ENCODE results near the gene SORBS2. TPM values are rescaled to one million over a fixed set of nuclear protein-coding genes. Genes with fewer than 3 reads are reported as not detected.

SORBS2 gene
- total and polyA plus RNA-seq, 2 donors (not counting 3 experiments of a cell fraction or from before 2014, with no cell fraction given), result 69.8 to 82.5 TPM

- Histone ChIP-seq H3K9me1 (replicated peaks; ENCODE audit: control insufficient read depth, extremely low read depth, insufficient read depth, low read length) (no peaks in the 10 kb centered on the region), H3K27ac (ENCODE audit: insufficient read depth, low read depth, low read length) (no peak overlapping the region), H3K4me1 (ENCODE audit: control insufficient read depth, extremely low read depth, insufficient read depth, low read length) (peaks cover 15% of the 10 kb centered on the region), H3K79me2 (ENCODE audit: control insufficient read depth, insufficient read depth, low read length) (no peaks in the 10 kb centered on the region), H3K4me3 (replicated peaks in 1 of 3; ENCODE audit: insufficient read depth in 1 of 3, low read depth in 1 of 3, low read length in 3 of 3) (no peak overlapping the region), H3K9ac (replicated peaks; ENCODE audit: extremely low read depth, insufficient read depth, low read length) (no peak overlapping the region), H3K9me3 (replicated peaks; ENCODE audit: control insufficient read depth, insufficient read depth, low read length) (no peaks in the 10 kb centered on the region), H4K20me1 (replicated peaks; ENCODE audit: control insufficient read depth, extremely low read depth, insufficient read depth, low read length) (no peaks in the 10 kb centered on the region), H3K36me3 (ENCODE audit: control insufficient read depth in 2 of 2, extremely low read depth in 1 of 2, insufficient read depth in 2 of 2, low read length in 2 of 2) (no peaks in the 10 kb centered on the region), H3K27me3 (ENCODE audit: control insufficient read depth in 2 of 2, insufficient read depth in 2 of 2, low read length in 2 of 2) (no peaks in the 10 kb centered on the region), H2AFZ (ENCODE audit: low read depth, low read length) (no peak overlapping the region), H3K4me2 (ENCODE audit: insufficient read depth, low read length) (no peak overlapping the region)
- FAIRE-seq (no peak), DNase-seq (ENCODE audit: low read depth, low spot score) (no peak)
- ChIA-PET POLR2A (no interaction called here), CTCF (no interaction called here)
- TF ChIP-seq POLR2AphosphoS5 (IDR thresholded peaks at IDR 0.05; ENCODE audit: insufficient read depth, low read depth, low read length), result no peak
- TF ChIP-seq JUN (IDR thresholded peaks at IDR 0.05; ENCODE audit: borderline replicate concordance, insufficient read depth, insufficient read length, low read depth), result no peak
- TF ChIP-seq, protein P1, sequence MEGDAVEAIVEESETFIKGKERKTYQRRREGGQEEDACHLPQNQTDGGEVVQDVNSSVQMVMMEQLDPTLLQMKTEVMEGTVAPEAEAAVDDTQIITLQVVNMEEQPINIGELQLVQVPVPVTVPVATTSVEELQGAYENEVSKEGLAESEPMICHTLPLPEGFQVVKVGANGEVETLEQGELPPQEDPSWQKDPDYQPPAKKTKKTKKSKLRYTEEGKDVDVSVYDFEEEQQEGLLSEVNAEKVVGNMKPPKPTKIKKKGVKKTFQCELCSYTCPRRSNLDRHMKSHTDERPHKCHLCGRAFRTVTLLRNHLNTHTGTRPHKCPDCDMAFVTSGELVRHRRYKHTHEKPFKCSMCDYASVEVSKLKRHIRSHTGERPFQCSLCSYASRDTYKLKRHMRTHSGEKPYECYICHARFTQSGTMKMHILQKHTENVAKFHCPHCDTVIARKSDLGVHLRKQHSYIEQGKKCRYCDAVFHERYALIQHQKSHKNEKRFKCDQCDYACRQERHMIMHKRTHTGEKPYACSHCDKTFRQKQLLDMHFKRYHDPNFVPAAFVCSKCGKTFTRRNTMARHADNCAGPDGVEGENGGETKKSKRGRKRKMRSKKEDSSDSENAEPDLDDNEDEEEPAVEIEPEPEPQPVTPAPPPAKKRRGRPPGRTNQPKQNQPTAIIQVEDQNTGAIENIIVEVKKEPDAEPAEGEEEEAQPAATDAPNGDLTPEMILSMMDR (IDR thresholded peaks at IDR 0.05; ENCODE audit: extremely low read depth in 1 of 2, insufficient read depth in 1 of 2, low read depth in 1 of 2, low read length in 2 of 2), result no peak
- no peak for TF ChIP-seq EZH2 (IDR thresholded peaks at IDR 0.05; ENCODE audit: borderline replicate concordance, low read depth, low read length, severe bottlenecking)
- TF ChIP-seq POLR2A (IDR thresholded peaks at IDR 0.05; ENCODE audit: low read depth, low read length), result no peak
- no peak for TF ChIP-seq GATA2 (IDR thresholded peaks at IDR 0.05; ENCODE audit: insufficient read depth, insufficient read length, low read depth, low read length)
- TF ChIP-seq FOS (IDR thresholded peaks at IDR 0.05; ENCODE audit: borderline replicate concordance, insufficient read depth, low read length), result no peak
- TF ChIP-seq, protein P2, sequence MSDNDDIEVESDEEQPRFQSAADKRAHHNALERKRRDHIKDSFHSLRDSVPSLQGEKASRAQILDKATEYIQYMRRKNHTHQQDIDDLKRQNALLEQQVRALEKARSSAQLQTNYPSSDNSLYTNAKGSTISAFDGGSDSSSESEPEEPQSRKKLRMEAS (IDR thresholded peaks at IDR 0.05; ENCODE audit: insufficient read depth, insufficient read length), result no peak
- no peak for TF ChIP-seq MYC (IDR thresholded peaks at IDR 0.05; ENCODE audit: low read depth, low read length)
- dilution Hi-C loops (cut with MboI; ENCODE audit: extremely low pct_ligation_motif_present, low sequenced_read_pairs), result no loop called here
- no TSS peak for BruUV-seq (replicated peaks)
- intact Hi-C loops (cut with micrococcal nuclease), result no loop called here
Observed at GRCh38 chr4:185697488-185697887, 114.5 kb downstream of the SORBS2 start.

Measured in endothelial cell of umbilical vein (primary cell).